Measurements from ENCODE around the gene ARHGEF12.

Gene ARHGEF12

GRCh38 chr11:120342226-120342625, 6.0 kb downstream of the ARHGEF12 start:
- no peak for DNase-seq

- DNase-seq = no peak
Observed at GRCh38 chr11:120342678-120343077, 6.5 kb downstream of the ARHGEF12 start.

GRCh38 chr11:120343429-120343828, 7.2 kb downstream of the ARHGEF12 start:
- DNase-seq = no peak

GRCh38 chr11:120344302-120345004, 8.2 kb downstream of the ARHGEF12 start:
- DNase-seq = no peak

- no peak for DNase-seq
Observed at GRCh38 chr11:120346233-120346632, 10.0 kb downstream of the ARHGEF12 start.

GRCh38 chr11:120350637-120351036, 14.4 kb downstream of the ARHGEF12 start:
- no peak for DNase-seq

- DNase-seq = no peak
Observed at GRCh38 chr11:120352405-120352804, 16.2 kb downstream of the ARHGEF12 start.

GRCh38 chr11:120354068-120354467, 17.9 kb downstream of the ARHGEF12 start:
- no peak for DNase-seq

- no peak for DNase-seq
Observed at GRCh38 chr11:120354779-120355178, 18.6 kb downstream of the ARHGEF12 start.

- no peak for DNase-seq
Observed at GRCh38 chr11:120357620-120358019, 21.4 kb downstream of the ARHGEF12 start.

GRCh38 chr11:120358729-120359128, 22.5 kb downstream of the ARHGEF12 start:
- no peak for DNase-seq

- no peak for DNase-seq
Observed at GRCh38 chr11:120363436-120363835, 27.2 kb downstream of the ARHGEF12 start.

GRCh38 chr11:120365512-120365911, 29.3 kb downstream of the ARHGEF12 start:
- no peak for DNase-seq

GRCh38 chr11:120372296-120372695, 36.1 kb downstream of the ARHGEF12 start:
- no peak for DNase-seq

- DNase-seq = no peak
Observed at GRCh38 chr11:120375076-120375475, 38.9 kb downstream of the ARHGEF12 start.

GRCh38 chr11:120376547-120377182, 40.5 kb downstream of the ARHGEF12 start:
- no peak for DNase-seq

GRCh38 chr11:120378474-120378873, 42.3 kb downstream of the ARHGEF12 start:
- DNase-seq = no peak

- no peak for DNase-seq
Observed at GRCh38 chr11:120381401-120381800, 45.2 kb downstream of the ARHGEF12 start.

GRCh38 chr11:120383518-120384155, 47.4 kb downstream of the ARHGEF12 start:
- DNase-seq = no peak

GRCh38 chr11:120384476-120384875, 48.3 kb downstream of the ARHGEF12 start:
- no peak for DNase-seq

- no peak for DNase-seq
Observed at GRCh38 chr11:120385110-120385509, 48.9 kb downstream of the ARHGEF12 start.

- no peak for DNase-seq
Observed at GRCh38 chr11:120385655-120386054, 49.4 kb downstream of the ARHGEF12 start.

GRCh38 chr11:120386318-120386717, 50.1 kb downstream of the ARHGEF12 start:
- no peak for DNase-seq

- no peak for DNase-seq
Observed at GRCh38 chr11:120386774-120387371, 50.7 kb downstream of the ARHGEF12 start.
